IPS-18c (cell line): Measurements from ENCODE around the gene IGF2BP2.
"Not testable (repeated sequence)": the region's sequence is repeated elsewhere in the genome, so short reads cannot be mapped to it uniquely, and the experiment has no call there.

Source experiments
- H3K4me3 ChIP-seq: 2 replicates; pipeline ENCODE4 v1.7.0; 2013; ENCODE audit warnings: low read depth, mild to moderate bottlenecking, low read length, moderate library complexity; ENCODE audit not compliant: insufficient read depth
- H3K9me3 ChIP-seq: one replicate; pipeline ENCODE4 v1.6.1; 2013; ENCODE audit warnings: mild to moderate bottlenecking, low read length, moderate library complexity; ENCODE audit not compliant: control insufficient read depth, insufficient read depth

Gene IGF2BP2

DNA sequence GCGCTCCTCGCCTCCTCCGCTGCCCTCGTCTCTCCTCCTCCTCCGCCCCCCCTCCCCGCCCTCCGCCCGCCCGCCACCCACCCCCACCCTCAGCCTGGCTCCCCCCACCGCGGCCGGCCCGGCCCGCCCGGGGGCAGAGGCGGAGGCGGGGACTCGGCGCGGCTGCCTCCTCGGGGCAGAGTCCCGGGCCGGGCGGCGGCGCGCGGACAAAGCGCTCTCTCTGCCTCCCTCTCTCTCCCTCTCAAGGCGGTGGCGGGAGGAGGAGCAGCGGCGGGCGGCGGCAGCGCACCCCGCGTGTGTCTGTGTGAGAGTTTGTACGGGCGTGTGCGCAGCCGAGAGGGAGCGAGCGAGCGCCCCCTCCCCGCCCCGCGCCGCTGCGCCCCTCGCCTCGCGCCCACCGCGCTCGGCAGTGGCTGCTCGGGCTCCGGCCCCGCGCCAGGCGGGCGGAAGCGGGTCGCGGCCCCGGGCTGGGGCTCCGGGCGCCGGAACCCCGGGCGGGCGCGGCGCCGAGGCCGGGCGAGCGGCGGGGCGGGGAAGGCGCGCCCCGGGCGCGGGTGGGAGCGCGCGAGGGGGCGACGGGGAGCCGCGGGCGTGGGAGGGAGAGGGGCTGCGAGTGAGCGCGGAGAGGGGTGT lies at the start of gene IGF2BP2:
Gene IGF2BP2 (minus strand): TSS at position 37 of the 633 bp plus-strand sequence. CDS start 82 bp downstream, outside the sequence.
- peak within 1 kb of the TSS; percentile 82 for H3K4me3 ChIP-seq
- peaks cover 12% of the 10 kb centered on the region for H3K9me3 ChIP-seq

DNA sequence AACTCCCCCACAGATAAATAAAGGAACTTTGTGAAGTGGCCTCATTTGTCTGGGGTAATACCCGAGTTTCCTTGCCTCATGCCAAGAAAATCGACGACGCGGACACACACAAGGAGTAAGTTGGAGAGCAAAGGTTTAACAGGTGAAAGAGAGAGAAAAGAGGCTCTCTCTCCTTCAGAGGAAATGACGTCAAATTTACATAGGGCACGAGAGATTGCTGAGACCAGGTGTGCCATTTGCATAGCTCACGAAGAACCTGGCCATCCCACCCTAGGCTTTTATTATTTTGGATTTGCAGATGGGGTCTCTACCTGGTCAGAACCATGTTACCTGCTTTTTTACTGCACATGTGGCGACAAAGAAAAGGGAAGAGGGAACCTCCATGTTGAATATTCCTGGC lies 49.3 kb upstream of the IGF2BP2 start:
- Histone ChIP-seq H3K9me3 (no peaks in the 10 kb centered on the region), H3K4me3 (no peak overlapping the region)

DNA sequence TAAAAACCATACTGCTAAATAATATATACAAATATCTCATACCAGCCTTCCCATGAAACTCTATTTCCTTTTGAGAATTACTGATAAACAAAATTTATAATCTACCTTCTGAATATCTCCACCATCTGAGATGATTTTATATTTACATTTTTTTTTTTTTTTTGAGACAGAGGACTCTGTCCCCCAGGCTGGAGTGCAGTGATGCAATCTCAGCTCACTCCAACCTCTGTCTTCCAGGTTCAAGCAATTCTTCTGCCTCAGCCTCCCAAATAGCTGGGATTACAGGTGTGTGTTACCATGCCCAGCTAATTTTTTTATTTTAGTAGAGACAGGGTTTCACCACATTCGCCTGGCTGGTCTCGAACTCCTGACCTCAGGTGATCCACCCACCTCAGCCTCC lies 42.8 kb upstream of the IGF2BP2 start:
- Histone ChIP-seq H3K9me3 (no peaks in the 10 kb centered on the region), H3K4me3 (no peak overlapping the region)

DNA sequence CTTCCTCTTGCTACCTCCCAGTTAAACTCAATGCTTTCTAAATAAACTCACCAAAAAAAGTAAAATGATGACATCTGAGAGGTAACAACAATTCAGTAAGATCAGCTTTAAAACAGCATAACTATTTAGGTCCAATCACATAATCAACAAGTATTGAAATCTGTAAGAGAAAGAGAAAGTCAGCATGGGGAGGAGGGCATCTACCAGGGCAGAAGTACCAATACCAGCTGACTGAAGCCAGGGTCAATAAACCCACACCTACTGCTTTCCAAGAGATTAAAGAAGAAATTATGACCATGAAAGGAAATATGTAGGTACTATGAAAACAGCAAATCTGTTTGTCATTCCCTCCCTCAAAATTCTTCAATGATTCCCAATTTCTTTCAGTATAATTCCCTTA lies 42.2 kb upstream of the IGF2BP2 start:
- H3K4me3 ChIP-seq = no peak overlapping the region
- H3K9me3 ChIP-seq = no peaks in the 10 kb centered on the region

DNA sequence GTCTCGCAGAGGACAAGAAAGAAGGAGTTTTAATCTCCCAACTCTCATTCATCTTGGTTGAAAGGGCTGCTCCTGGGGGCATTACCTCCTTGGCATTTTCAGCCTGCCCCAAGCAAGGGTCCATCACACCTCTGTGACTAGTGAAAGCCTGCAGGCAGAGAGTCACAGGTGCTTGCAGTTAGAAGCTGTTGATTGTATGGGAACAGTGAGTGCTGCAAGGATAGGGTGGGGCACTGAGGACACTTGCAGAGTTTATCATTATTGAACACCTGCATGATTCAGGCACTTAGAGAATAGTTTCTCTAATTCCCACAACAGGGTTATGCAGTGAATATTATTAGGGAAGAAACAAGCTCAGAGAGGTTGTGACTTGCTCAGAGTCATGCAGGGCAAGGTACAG lies 41.7 kb upstream of the IGF2BP2 start:
- no peak overlapping the region for H3K4me3 ChIP-seq
- H3K9me3 ChIP-seq = no peaks in the 10 kb centered on the region

DNA sequence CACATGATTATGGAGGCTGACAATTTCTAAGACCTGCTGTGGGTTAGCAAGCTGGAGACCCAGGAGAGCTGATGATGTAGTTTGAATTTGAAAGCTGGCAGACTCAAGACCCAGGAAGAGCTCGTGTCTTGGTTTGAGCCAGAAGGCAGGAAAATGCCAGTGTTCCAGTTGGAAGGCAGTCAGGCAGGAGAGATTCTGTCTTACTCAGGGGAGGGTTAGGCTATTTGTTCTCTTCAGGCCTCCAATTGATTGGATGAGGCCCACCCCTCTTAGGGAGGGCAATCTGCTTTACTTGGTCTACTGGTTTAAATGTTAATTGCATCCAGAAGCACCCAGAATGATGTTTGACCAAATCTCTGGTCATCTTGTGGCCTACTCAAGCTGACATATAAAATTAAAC lies 40.4 kb upstream of the IGF2BP2 start:
- Histone ChIP-seq H3K9me3 (no peaks in the 10 kb centered on the region), H3K4me3 (no peak overlapping the region)

DNA sequence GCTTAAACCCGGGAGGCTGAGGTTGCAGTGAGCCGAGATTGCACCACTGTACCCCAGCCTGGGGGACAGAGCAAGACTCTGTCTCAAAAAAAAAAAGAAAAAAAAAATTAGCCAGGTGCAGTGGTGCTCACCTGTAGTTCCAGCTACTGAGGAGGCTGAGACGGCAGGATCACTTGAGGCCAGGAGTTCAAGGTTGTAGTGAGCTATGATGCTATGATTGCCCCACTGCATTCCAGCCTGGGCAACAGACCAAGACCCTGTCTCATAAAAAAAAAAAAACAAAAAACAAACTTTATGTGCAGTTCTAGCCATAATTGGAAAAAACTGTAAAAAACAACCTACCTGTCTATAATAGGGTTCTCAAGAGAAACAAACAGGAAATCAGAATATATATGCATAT lies 39.9 kb upstream of the IGF2BP2 start:
- Histone ChIP-seq H3K4me3 (no peak overlapping the region), H3K9me3 (no peaks in the 10 kb centered on the region)

DNA sequence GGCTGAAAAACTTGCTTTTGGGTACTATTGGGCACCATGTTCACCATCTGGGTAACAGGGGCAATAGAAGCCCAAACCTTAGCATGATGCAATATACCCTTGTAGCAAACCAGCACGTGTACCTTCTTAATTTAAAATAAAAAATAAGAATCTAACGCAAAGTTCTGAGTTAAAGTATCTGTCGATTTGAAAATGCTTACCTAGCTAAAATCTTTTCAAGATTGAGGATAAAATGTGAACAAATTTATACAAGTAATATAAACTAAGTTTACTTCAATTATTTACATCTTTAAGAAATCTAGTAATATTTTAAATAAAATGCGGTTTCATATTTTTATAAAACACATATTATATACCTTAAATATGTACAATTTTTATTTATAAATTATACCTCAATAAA lies 38.1 kb upstream of the IGF2BP2 start:
- no peak overlapping the region for H3K4me3 ChIP-seq
- no peaks in the 10 kb centered on the region for H3K9me3 ChIP-seq

DNA sequence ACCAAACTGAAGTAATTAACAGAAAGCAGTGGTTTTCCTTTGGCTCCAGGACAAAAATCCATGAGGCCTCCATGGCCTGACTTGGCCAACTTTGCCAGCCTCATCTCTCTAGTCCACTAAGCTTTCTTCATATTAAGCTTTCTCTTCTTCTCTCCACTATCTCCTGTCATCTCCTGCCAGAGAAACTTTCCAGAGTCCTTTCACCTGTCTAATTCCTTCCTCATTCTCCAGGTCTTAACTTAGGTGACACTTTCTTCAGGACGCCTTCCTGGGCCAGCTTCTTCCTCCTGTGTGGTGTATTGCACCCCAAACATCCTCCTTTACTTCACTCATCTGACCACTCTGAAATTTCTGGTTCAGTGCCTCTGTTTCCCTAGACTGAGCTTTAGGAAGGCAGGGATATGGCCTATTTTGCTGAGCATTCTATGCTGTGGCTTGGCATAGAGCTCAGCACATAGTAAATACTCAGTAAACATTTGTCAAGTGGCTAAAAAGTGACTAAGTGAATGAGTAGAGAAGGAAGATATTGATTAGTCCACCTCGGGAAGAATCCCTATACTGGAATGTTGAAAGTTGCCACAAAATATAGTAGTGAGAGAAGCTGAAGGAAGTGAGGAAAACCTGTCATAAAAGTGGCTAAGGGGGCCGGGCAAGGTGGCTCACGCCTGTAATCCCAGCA lies 34.6 kb upstream of the IGF2BP2 start:
- peaks cover 2% of the 10 kb centered on the region for H3K9me3 ChIP-seq
- no peak overlapping the region for H3K4me3 ChIP-seq

DNA sequence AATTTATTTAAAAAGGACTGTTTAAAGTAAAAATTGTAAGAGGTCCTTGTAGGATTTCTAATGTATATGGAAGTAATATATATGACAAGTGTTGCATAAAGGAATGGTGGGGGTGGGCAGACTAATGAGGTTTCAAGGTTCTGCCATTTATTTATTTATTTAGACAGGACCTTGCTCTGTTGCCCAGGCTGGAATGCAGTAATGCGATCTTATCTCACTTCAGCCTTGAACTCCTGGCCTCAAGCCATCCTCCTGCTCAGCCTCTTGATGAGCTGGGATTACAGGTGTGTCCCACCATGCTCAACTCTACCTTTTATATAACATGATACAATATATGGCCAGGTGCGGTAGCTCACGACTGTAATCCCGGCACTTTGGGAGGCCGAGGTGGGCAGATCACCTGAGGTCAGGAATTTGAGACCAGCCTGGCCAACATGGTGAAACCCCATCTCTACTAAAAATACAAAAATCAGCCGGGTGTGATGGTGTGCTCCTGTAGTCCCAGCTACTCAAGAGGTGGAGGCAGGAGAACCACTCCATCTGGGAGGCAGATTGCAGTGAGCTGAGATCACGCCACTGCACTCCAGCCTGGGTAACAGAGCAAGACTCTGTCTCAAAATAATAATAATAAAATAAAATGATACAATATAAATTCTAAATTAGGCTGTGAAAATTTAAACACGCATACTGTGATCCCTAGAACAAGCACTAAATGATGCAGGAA lies 33.8 kb upstream of the IGF2BP2 start:
- H3K4me3 ChIP-seq = no peak overlapping the region
- H3K9me3 ChIP-seq = peaks cover 2% of the 10 kb centered on the region

DNA sequence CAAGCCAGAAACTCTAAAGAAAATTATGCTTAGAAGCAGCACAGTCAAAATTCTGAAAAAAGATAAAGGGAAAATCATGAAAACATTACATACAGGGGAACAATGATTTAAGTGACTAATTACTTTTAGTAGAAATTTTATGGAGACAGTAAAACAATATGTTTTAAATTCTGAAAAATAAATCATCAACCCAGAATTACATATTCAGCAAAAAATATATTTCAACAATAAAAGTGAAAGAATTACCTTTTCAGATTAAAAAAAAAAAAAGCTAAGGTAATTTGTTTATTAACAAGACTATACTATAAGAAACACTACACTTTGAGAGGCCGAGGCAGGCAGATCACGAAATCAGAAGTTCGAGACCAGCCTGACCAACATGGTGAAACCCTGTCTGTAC lies 32.4 kb upstream of the IGF2BP2 start:
- Histone ChIP-seq H3K4me3 (no peak overlapping the region), H3K9me3 (peaks cover 2% of the 10 kb centered on the region)

DNA sequence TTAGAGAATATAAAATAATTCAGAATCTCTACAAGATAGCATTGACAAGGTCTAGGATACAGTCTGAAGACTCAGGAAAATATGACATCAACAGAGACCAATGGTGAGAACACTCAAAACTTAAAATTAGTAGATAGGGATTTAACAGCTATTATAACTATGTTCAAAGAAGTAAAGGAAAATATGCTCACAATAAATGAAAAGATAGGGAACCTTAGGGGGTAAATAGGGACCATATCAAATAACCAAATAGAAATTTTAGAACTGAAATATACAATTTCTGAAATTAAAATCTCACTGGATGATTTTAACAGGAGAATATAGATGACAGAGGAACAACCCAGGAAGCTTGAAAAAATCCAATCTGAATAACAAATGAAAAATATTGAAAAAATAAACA lies 31.8 kb upstream of the IGF2BP2 start:
- H3K9me3 ChIP-seq = peaks cover 2% of the 10 kb centered on the region
- H3K4me3 ChIP-seq = no peak overlapping the region

DNA sequence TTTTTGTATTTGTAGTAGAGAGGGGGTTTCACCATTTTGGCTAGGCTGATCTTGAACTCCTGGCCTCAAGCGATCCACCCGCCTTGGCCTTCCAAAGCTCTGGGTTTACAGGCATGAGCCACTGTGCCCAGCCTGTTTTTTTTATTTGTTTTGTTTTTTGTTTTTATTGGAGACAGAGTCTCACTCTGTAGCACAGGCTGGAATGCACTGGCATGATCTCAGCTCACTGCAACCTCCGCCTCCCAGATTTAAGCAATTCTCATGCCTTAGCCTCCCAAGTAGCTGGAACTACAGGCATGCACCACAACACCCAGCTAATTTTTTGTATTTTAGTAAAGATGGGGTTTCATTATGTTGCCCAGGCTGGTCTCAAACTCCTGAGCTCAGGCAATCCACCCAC lies 28.9 kb upstream of the IGF2BP2 start:
- not testable (repeated sequence) for H3K4me3 ChIP-seq, H3K9me3 ChIP-seq

DNA sequence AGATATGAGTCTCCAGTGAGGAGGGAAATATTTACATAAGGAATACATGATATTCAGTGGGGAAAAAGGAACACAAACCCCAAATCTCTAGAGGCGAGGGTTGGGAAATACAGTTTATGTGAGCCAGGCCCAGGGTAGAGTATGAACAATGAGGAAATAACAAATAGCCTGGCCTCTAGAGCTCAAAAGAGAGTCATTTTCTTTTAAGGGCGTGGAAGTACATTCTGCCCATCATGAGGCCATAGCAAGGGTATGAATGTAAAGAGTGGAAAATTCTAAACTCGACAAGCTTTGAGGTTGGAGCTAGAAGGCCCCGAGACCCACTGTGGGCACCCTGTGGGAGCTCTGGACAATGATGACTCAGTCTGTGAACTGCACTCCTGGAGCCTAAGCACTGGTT lies 27.8 kb upstream of the IGF2BP2 start:
- Histone ChIP-seq H3K9me3 (peaks cover 2% of the 10 kb centered on the region), H3K4me3 (no peak overlapping the region)

DNA sequence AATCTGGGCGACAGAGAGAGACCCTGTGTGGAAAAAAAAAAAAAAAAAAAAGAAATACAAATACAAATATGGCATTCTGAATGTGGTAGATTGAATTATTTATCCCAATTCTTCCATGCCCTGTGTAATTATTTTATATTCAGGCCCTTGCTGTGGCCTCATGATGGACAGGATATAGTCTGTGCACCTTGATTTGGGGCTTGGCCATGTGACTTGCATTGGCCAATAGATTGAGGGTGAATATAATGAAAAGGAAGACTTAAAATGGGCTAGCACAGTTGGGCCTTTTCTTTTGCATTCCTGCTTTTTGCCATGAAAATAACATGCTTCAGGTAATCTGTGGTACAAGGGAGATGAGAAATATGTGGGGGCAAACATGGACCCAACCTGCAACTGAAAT lies 27.1 kb upstream of the IGF2BP2 start:
- peaks cover 2% of the 10 kb centered on the region for H3K9me3 ChIP-seq
- no peak overlapping the region for H3K4me3 ChIP-seq

DNA sequence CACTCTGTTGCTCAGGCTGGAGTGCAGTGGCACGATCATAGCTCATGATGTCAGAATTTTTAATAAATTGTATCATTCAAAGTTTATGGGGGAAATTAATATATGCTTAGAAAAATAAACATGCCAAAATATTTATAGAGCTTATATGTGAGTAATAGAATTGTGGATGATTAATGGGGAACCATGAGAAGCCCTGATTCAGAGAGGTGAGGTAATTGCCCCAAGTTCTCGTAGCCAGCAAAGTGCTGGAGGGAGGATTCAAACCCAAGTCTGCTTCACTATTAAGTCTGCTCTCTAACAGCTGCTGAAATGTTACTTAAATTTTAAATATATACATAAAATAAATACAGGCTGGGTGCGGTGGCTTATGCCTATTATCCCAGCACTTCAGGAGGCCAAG lies 26.2 kb upstream of the IGF2BP2 start:
- Histone ChIP-seq H3K4me3 (no peak overlapping the region), H3K9me3 (peaks cover 2% of the 10 kb centered on the region)

DNA sequence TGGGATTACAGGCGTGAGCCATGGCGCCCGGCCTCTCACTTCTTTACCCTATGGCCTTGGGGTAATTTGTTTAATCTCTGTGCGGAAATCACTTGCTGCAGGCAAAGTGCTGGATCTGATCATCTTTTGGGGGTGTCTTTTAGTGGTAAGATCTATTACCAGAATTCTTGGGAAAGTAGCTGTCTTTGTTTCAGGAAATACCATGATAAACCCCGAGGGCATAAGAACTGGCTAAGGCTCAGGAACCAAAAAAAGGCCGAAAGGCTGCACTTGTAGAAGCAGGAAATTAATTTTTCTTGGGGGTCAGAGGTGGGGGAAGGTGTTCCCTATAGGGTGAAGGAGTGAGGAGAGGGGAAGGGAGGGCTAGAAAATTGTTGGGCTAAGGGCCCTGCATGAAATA lies 22.7 kb upstream of the IGF2BP2 start:
- Histone ChIP-seq H3K4me3 (no peak overlapping the region), H3K9me3 (no peaks in the 10 kb centered on the region)

DNA sequence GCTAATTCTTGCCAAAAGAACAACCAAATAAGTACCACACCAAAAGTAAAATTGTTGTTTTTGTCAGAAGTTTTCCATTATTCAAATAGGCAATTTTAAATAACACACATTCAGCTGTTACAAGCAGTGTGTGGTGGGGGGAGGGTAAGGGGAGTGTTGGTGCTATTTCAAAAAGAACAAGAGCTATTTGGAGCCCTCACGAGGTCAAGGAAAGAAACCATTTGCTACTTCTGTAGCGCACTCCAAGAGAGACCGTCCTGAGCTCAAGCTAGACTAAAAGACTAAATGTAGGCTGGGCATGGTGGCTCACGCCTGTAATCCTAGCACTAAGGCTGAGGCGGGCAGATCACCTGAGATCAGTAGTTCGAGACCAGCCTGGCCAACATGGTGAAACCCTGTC lies 21.2 kb upstream of the IGF2BP2 start:
- H3K4me3 ChIP-seq = no peak overlapping the region
- H3K9me3 ChIP-seq = no peaks in the 10 kb centered on the region
